Astrocyte of the cerebellum (primary cell): ENCODE results near the gene GCSAM.

ENCODE experiments used
- DNase-seq: peaks from one replicate; pipeline ENCODE4 v3.0.0-alpha.2; 2011; ENCODE audit warnings: low read depth
- H3K4me3 ChIP-seq: 2 replicates; pipeline ENCODE4 v1.5.1; 2011; ENCODE audit warnings: mild to moderate bottlenecking, low read depth, low read length, moderate library complexity
- CTCF ChIP-seq: IDR thresholded peaks from 2 replicates; pipeline ENCODE4 v1.5.1; 2012; ENCODE audit warnings: low read length, low read depth, moderate library complexity, mild to moderate bottlenecking; ENCODE audit errors: missing control alignments
- in situ Hi-C: cut with HindIII; loops from 2 replicates; pipeline ENCODE4 v1.10.0; 2017; ENCODE audit warnings: low sequenced_read_pairs

The GCSAM gene

GRCh38 chr3:112111785-112112402 is 21.2 kb downstream of the GCSAM start:
- peak; percentile 88 for TF ChIP-seq CTCF
- peak; percentile 45 for DNase-seq
- in situ Hi-C loops = loop anchor here (25.0 kb wide), 1 partner anchor 425 kb away; no protein-coding TSS in a partner anchor
- H3K4me3 ChIP-seq = no peak overlapping the region

- in situ Hi-C loops = loop anchor here (25.0 kb wide), 1 partner anchor 428 kb away; no protein-coding TSS in a partner anchor
- no peak overlapping the region for H3K4me3 ChIP-seq
- no peak for TF ChIP-seq CTCF
- DNase-seq = no peak
Measured at GRCh38 chr3:112109322-112109721, 23.7 kb downstream of the GCSAM start.

- TF ChIP-seq CTCF = no peak
- H3K4me3 ChIP-seq = no peak overlapping the region
- no peak for DNase-seq
- in situ Hi-C loops = loop anchor here (25.0 kb wide), 1 partner anchor 433 kb away; no protein-coding TSS in a partner anchor
Measured at GRCh38 chr3:112104774-112105173, 28.3 kb downstream of the GCSAM start.

- TF ChIP-seq CTCF = no peak
- H3K4me3 ChIP-seq = no peak overlapping the region
- in situ Hi-C loops = loop anchor here (25.0 kb wide), 1 partner anchor 435 kb away; no protein-coding TSS in a partner anchor
- peak; percentile 28 for DNase-seq
Measured at GRCh38 chr3:112101916-112102315, 31.1 kb downstream of the GCSAM start.

GRCh38 chr3:112097378-112097777 is 35.7 kb downstream of the GCSAM start:
- in situ Hi-C loops = no loop called here
- no peak overlapping the region for H3K4me3 ChIP-seq
- peak; percentile 100 for DNase-seq
- no peak for TF ChIP-seq CTCF

GRCh38 chr3:112096176-112096575 is 36.9 kb downstream of the GCSAM start:
- no peak overlapping the region for H3K4me3 ChIP-seq
- in situ Hi-C loops = no loop called here
- no peak for TF ChIP-seq CTCF
- DNase-seq = no peak
